Limb (tissue), 2 donors: Measurements from ENCODE around the gene MLN.

Experiments
- DNase-seq, 2 donors: peaks; one replicate each; pipeline ENCODE4 v3.0.0-alpha.2; 2016; ENCODE audit errors: extremely low spot score in 2 of 2

MLN gene

DNA sequence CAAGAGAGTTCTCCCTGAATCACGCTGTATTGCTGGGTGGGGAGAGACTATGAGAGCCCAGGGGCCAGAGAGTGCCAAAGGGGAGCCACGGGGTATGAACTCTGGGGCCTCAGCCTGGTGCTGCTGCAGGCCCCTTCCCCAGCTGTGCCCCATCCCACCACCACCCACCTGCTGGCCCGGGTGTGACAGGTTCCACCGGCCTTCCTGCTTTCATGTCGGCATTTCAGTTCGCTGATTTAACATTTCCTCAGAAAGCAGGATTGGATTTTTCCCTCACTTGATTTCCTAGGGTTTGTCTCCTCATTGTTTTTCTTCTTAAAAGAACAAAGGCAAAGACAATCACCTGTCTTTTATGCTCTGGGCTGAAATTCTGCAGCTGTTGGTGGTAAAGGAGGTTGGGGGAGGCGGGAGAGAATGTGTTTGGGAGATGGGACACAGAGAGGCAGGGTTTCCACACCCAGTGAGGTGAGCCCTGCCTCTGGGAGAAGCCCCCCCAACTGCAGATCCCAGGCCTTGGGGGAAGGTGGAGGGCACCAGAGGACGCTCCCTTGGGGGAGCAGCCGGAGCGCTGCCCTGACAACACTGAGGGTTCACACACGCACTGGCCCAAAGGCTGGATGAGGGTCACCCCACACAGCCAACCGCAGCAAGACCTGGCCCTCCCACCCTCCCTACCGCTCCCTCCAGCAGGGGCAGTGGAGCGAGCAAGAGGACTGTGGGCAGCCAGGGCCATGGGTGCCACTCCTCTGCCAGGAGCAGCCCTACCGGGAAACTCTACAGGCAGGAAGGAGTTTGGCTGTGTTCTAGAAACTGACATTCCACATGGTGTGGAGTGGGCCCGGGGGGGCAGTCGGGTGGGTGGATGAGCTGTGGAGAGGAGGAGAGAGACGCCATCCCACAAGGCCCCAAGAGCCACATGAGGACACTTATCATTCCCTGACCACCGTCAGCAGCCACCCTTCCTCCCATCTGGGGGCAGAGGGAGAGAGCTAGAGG lies 10.5 kb upstream of the MLN start:
- no peak for DNase-seq

DNA sequence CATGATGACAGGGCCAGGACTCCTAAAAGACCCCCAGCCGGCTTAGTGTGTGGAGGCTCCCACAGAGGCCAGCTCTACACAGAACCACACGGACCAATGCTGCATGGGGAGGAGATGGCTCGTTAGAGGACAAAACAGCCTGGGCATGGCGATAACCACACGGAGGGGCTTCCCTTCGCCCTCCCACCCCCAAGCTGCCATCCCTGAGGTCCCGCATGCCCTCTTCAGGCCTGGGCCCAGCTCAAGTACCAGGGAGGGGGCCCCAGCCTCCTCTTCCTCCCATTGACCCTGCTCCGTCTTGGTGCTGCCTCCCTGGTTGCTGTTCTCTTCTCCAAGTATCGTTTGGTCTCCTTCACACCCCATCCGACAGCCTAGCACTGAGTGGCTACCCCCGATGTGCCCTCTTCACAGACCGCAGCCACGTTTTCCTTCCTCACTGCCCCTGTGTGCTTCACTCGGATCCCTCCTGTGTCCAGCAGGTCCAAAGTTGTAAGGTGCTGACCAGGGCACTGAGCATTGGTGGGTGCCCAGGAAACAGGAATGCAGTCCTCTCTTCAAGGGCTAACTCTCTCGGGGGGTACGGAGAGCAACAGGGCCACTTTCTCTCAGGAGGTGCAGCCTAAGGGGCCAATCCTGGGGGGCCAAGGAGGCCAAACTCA lies 9.6 kb upstream of the MLN start:
- DNase-seq: no peak

DNA sequence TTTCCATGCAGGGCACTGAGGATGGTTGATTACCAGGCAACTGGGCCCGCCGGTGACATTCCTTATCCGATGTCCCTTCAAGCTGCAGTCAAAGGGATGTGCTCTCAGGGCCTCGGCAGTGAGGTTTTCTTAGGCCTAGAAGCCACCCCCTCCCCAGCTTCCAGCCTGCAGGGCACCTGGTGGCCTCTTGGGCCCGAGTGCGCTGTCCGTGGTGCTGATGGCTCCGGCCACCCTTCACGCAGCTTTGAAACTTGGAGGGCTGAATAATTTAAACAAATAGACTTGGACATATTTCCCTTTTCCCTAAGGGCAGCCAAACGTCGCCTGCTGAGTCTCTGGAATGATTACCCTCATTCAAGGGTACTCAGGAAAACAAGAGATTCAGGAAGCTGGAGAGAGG lies 8.9 kb upstream of the MLN start:
- peak; percentile 35 to 81 for DNase-seq

DNA sequence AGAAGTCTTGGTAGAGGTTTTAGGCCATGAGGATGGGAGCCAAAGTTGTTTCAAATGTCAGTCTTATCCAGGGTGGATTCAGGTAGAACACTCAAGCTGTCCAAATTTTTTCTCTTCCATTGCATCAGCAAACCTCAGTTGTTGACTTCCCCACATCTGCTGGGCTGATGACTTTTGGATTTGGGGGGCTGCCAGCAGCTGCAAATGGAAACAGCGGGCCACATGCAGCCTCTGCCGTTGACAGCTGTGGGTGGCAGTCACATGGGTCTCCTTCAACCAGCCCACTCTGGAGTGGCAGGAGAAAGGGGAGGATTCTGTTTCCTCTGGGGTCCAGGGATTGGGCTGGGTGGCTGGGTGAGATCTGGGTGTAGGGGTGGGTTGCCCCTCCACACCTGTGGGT lies 5.8 kb upstream of the MLN start:
- peak; percentile 56 to 68 for DNase-seq

DNA sequence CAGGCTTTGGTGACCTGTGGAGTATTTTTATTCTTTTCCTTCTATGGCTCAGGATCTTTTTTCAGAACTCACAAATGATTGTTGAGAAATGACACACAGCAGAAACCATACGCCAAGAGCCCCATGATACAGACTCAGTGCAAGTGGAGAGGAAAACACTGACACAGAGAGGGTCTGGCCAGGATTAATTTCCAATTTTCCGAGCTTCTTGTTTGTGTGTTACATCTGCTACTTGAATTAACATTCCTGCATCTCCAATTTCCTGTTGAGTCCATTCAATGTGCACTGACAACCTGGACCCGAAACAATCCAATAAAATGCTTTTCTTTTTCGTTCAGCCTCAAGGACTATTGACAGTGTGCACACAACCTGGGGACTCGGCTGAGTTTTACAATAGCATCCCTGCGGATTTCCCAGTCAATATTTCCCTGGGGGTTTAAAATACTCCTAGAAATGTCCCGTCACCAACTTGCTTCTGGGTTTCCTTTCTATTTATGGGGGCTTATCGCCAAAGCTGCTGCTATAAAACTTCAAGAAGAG lies 4.9 kb upstream of the MLN start:
- DNase-seq: peak in 1 of 2 donors; percentile 24

DNA sequence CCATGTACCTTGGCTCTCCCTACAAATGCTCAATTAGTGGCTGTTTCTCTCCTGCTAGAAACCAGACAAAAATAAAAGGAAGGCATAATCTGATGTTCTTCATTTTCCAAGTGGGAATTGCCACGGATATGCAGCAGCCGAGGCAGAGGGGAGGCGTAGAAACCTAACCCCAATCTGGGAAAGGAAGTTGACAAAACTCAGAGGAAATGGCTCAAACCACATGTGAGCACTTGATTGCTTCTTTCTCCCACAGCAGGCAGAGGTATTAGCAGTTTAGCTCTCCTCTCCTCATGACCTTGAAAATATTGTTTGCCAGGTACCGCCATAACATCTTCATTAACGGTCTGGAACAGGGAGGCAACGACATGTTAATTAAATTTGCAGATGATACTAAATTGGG lies 3.8 kb upstream of the MLN start:
- no peak for DNase-seq

DNA sequence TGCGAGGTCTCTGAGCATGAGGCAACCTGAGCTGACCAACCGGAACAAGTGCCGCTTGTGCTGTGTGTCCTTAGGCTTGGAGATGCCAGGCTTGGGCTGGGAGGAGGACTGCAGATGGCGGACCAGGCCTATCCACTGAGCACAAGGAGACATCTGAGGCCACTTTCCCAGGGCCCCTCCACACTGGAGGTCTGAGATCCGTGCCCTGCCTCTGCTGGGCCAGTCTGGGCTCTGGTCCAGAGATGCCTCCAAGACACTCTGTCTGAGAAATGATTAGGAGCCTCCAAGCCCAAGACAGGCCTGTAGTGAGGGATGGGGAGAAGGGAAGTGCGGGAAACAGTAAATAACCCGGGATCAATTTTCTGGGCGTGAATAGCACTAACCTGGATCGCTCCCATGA lies 3.0 kb upstream of the MLN start:
- no peak for DNase-seq

DNA sequence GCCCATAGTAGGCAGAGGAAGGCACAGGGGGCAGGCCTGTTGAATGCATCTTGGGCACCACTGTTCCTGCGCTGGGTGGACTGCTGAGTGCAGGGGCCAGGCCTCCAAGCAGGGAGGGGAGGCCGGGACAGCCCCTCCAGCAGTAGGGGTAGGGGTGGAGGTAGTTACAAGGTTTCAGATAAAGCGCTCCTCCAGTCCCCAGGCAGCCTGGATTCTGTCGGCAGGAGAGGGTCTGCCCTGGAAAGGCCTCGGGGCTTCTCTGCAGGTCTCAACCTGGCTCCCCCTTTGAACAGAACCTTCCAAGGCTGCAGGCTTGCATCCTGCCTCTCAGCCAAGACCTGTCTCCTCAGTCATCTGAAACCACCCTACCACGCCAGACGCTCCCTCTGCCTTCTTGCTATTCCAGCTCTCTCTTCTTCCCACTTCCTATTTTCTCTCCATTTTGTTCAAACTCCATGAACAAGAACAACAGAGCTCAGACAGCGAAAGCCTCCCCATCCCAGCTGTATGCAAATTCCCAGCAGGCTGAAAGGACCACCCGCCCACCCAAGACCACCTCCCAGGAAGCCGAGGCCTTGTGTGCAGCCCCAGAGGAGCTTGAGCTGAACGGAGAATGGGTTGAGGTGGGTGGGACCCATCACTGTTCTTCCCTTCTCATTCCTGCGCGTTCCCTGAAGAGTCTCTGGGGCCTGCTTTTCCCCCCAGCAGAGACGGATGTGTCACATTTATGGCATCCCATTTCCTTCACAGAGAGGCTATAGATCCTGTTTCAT lies 1.4 kb downstream of the MLN start:
- no peak for DNase-seq

DNA sequence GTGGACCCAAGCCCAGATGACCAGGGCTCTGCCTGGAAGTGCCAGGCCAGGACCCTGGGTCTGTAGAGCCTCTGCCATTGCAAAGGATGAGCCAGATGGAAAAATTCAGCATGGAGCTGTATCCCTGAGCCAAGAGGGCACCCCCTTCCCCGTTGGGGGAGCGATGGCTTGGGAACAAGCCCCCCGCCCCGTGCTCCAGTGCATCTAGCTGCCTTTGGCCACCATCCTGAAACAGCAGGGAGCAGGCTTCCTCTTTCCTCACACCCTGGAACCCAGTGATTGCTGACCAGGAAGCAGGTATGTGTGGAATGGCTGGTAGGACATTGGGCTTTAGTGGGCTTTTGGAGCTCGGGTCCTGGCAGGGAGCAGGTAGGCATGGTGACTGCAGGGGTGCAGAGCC lies 2.2 kb downstream of the MLN start:
- no peak for DNase-seq

DNA sequence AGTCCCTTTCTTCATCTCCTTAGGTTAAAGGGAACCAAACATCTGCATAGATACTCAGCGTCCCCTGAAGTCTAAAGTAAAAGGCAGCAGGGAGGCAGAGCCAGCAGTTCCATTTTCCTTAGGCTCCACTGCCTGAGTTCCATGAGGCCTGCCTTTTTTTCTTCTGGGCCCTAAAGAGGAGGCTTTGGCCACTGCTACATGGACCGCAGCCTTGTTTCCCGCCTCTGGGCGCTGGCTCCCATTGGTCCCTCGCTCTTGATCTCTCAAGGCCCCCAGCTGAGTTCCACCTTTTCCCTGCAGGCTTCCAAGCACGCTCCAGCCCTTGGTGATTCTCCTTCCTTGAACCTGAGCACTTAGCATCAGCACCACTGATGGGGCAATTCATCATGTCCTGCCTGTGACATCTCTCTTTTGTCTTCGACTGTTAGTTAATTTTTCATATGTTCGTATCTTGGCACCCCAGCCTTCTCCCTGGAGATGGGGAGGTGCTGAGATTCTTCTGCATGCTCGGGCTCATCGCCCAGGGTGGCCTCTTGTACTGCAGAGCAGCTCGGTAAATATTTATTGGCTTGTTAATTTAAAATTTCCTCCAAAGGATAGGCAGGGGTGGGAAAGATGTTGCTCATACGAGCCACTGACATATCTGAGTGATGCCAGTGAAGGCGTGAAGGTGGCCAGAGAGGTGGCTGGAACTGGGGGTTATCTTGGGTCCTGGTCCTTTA lies 3.4 kb downstream of the MLN start:
- DNase-seq: no peak

DNA sequence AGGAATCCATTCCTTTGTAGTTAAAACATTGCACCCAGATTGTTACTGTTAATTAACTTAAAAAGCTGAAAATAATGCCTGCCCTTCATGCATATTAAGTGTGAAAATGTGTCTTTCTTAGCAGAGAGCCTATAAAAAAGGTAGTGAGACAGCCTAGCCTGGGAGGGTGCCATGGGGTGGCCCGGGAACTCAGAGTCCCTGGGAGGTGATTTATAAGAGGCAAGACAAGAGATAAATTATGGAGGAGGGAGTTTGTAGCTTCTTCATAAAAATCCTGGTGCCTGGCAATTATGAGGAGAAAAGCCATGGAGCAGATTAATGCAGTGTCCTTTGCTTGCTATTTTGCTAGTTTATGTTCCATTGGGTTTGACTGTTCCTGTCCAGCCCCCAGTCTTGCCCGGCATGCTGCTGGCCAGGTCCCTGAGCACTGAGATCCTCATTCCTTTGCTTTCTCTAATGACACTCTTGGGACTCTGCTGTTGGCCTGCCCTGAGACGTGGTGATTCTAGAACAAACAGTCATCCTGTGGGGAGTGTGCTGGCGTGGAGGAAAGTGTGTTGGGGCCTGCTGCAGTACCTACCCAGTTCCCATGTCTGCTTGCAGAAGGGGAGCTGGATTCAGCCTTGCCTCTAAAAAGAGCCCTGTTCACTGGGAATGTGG lies 4.2 kb downstream of the MLN start:
- no peak for DNase-seq

DNA sequence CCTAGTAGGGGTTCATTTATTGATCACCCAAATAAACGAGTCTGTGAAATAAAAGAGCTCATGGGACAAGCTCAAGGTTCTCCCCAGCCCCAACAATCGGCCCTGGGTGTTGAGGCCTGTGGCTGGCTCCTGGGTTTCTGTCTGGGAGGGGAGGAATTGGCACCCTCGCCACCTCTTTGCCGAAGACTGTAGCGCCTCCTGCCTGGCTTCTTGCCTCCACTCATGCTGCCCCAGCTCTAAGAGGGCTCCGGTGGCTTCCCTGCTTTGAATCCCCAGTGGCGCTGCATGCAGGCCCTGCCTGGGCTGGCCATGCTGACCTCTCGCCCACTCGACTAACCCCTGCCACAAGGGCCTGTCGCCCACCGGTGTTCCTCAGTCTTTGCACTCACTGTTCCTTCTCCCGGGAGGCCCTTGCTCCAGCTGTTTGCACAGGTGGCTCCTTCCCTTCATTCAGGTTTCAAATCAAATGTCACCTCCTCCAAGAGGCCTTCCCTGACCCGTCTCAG lies 5.4 kb downstream of the MLN start:
- DNase-seq: no peak

DNA sequence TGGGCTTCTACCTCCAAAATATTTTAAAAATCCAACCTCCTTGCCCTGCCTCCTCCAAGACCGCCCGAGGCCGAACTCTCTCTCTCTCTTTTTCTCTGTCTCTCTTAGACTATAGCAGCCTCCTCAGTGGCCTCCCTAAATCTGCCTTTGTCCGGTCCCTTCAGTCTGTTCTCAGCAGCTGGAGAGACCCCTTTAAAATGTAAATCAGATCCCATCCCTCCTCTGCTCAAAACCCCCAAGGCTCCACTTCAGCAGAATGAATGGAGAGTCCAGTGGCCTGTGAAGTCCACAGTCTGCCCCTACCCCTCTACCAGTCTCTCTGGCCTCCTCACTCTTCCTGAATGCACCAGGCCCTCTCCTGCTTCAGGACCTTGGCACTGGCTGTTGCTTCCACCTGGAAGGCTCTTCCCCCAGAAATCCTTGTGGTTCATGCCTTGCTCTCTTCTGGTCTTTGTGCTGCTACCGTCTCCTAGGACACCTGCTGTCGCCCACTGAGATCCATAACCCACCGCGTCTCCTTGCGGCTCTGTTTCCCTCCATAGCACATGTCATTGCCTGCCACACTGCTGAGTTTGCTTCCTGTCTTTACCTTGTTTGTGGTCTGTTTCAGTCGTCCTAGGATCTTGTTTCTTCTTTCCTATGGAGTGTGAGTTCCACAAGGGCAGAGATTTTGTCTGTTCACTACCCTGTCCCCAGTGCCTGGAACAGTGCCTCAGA lies 6.0 kb downstream of the MLN start:
- DNase-seq: no peak

DNA sequence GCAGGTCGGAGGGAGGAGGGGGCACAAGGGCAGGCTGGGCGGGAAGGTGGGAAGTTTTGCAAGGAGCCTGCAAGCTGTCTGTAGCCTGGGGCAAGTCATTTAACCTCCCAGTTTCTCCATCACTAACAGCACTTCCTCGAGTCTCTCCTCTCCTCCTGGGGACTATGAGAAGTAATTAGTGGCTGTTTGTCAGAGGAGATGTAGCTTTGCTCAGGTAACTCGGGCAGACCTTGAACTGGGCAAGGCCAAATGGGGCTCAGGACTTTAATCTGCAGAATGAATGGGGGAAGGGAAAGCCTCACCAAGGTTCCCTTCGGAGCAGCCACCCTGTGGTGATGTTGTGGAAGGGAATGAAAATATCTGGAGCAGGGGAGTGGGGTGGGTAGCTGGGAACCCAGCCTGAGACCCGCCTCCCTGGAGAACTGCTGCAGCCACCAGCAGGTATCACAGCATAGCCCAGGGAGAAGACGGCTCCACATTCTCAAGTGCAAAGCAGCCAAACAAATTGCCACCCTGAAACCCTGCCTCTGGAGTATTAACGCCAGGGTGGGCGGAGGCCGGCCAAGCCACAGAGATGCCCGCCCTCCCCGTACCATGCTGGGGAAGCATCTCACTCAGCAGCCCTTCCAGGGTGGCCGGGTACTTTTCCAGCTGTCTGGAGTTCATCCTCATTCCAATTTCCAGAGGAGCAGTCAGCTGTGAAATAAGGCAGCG lies 8.7 kb downstream of the MLN start:
- DNase-seq: no peak

DNA sequence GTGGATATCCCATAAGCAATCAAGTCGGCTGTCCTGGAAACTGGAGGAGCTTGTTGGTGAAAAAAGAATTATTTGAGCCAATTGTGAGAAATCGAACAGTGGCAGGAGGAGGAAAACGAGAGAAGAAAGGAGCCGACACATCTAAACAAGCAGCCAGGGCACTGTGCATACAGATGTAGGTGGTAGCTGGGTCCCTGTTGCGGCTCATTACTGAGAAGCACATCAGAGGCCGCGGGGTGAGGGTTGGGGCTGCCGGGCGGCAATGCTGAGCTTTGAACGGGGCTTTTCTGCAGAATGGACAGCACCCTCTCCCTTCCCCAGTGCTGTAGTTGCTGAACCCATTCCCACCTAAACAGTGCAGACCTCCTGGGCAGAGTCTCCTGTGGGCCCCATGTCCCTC lies 10.8 kb downstream of the MLN start:
- DNase-seq: no peak

DNA sequence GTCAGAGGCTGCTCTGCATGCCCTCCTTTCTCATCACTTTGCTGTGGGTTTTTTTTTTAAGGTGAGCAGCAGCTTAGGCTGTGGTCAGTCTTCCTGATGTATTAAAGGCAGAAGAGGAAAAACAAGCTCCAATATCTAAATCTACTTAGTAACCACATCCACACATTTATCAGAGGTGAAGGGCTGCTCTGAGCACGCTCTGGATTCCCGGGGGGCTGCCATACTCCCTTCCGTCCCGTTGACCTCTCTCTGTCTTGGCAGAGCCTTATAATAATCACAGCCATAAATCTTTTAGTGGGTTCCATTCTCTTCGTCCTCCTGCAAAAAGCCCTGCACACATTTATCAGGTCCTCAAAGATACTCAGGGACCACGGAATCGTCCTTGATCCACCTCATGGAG lies 12.2 kb downstream of the MLN start:
- DNase-seq: no peak

DNA sequence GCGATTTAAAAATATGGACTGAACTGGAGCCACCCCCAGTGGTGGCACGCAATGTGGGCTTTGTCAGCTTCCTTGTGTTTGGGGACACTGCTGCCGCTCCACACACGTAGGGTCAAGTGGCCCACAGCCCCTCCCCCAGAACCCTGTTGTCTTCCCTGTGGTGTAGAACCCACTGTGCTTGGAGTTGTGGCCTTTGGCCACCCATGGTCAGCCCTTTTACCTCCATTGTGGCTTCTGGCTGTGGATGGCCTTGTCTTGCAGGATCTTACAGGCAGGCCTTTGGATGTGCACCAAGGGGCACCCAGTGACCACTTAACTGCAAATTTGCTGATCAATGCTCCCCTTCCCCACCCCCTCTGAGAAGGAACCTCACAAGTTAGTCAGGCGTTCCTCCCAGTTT lies 12.9 kb downstream of the MLN start:
- no peak for DNase-seq

DNA sequence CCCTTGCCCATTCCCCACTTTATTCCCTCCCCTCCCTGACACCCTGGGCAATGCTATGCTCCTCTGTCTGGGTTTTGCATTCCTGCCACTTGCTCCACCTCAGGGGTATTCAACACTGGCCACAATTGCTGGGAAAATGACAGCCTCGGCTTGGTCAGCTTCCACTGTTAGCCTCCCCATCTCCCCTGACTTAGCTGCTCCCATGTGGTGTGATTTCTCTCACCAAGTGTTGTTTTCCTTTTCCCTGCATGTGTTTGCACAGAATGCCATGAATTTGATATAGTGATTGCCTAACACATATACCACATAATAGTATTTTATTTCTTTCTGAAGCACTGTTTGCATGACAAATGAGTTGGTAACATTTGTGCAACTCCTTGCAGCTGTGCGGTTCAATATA lies 13.4 kb downstream of the MLN start:
- no peak for DNase-seq

DNA sequence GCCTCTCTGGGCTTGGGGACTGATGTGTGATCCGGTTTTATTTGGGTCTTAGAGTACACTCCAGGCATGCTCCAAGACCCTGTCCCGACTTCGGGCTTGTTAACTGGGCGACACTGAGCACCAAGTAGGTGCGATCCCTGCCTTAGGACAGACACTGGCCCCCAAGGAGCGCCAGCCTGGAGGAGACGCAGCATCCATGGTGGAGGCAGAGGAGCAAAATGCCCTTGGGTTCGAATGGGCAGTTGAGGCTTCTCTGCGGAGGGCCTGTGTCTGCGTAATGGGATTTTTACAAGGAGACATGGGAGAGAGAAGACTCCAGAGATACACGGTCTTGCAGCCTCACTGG lies 14.3 kb downstream of the MLN start:
- no peak for DNase-seq
